Keratinocyte (primary cell): Measurements from ENCODE around the gene HOXB6. TPM values are rescaled to one million over a fixed set of nuclear protein-coding genes. Genes with fewer than 3 reads are reported as not detected.

Experiments
- DNase-seq: peaks from one replicate; pipeline ENCODE4 v3.0.0-alpha.2; 2011; ENCODE audit warnings: low read depth, missing footprints, low spot score
- FAIRE-seq: peaks from 2 replicates; lab custom pipeline; 2011; peaks lifted over from hg19 to GRCh38; lab: Jason Lieb, UNC
- H2AFZ ChIP-seq: 2 replicates; pipeline ENCODE4 v1.6.0; 2012; ENCODE audit warnings: low read length, control low read depth, inconsistent platforms; ENCODE audit not compliant: control insufficient read depth
- H3K27ac ChIP-seq: 2 replicates; pipeline ENCODE4 v1.5.1; 2011; ENCODE audit warnings: low read length; ENCODE audit not compliant: control insufficient read depth, insufficient read depth
- H3K27me3 ChIP-seq: 3 replicates; pipeline ENCODE4 v1.6.0; 2011; ENCODE audit warnings: low read length; ENCODE audit not compliant: control insufficient read depth, insufficient read depth; ENCODE audit errors: extremely low read depth
- H3K36me3 ChIP-seq, 2 experiments: 2 replicates in 1 of 2; 3 replicates in 1 of 2; pipeline ENCODE4 v1.5.1; 2011; ENCODE audit warnings: low read length in 2 of 2, mild to moderate bottlenecking in 1 of 2; ENCODE audit not compliant: control insufficient read depth in 2 of 2, insufficient read depth in 2 of 2; ENCODE audit errors: extremely low read depth in 1 of 2
- H3K4me1 ChIP-seq: 3 replicates; pipeline ENCODE4 v1.5.1; 2011; ENCODE audit warnings: low read length; ENCODE audit not compliant: control insufficient read depth, insufficient read depth; ENCODE audit errors: extremely low read depth
- H3K4me2 ChIP-seq: 3 replicates; pipeline ENCODE4 v1.6.0; 2011; ENCODE audit warnings: low read depth, low read length; ENCODE audit not compliant: control insufficient read depth, insufficient read depth; ENCODE audit errors: extremely low read depth
- H3K4me3 ChIP-seq, 3 experiments: fragments of 200-600 bp in 1 of 3; sonication (generic) in 1 of 3; 2 replicates in 2 of 3; 3 replicates in 1 of 3; pipeline ENCODE4 v1.5.1; 2011 to 2016; ENCODE audit warnings: low read length in 3 of 3, mild to moderate bottlenecking in 3 of 3, control low read depth in 2 of 3, inconsistent platforms in 1 of 3, low read depth in 1 of 3, mixed read lengths in 1 of 3, mixed run types in 1 of 3, moderate library complexity in 1 of 3; ENCODE audit not compliant: control insufficient read depth in 2 of 3, insufficient read depth in 2 of 3; ENCODE audit errors: extremely low read depth in 1 of 3
- H3K79me2 ChIP-seq: 2 replicates; pipeline ENCODE4 v1.6.0; 2012; ENCODE audit warnings: low read length; ENCODE audit not compliant: control insufficient read depth, insufficient read depth
- H3K9ac ChIP-seq: 3 replicates; pipeline ENCODE4 v1.6.0; 2011; ENCODE audit warnings: low read length; ENCODE audit not compliant: control insufficient read depth, insufficient read depth; ENCODE audit errors: extremely low read depth
- H3K9me1 ChIP-seq: 3 replicates; pipeline ENCODE4 v1.6.0; 2011; ENCODE audit warnings: low read length; ENCODE audit not compliant: control insufficient read depth, insufficient read depth; ENCODE audit errors: extremely low read depth
- H3K9me3 ChIP-seq: 2 replicates; pipeline ENCODE4 v1.5.1; 2012; ENCODE audit warnings: low read depth, low read length; ENCODE audit not compliant: control insufficient read depth
- H4K20me1 ChIP-seq: 3 replicates; pipeline ENCODE4 v1.6.0; 2011; ENCODE audit warnings: low read length; ENCODE audit not compliant: control insufficient read depth, insufficient read depth; ENCODE audit errors: extremely low read depth
- EZH2 ChIP-seq: IDR thresholded peaks from one replicate; pipeline ENCODE4 v1.6.1; 2012; ENCODE audit warnings: inconsistent platforms, mild to moderate bottlenecking, low read length, moderate library complexity
- dilution Hi-C: fragments of 300-500 bp; cut with MboI; formaldehyde crosslinking; loops from one replicate; pipeline ENCODE4 v1.7.0; 2020; ENCODE audit warnings: low sequenced_read_pairs; ENCODE audit not compliant: extremely low pct_ligation_motif_present
- polyA plus RNA-seq, 5 experiments: library from polyadenylated mRNA; depleted of rRNA in 3 of 5; stranded (reverse) in 3 of 5; stranded (forward) in 1 of 5; unstranded in 1 of 5; fragments of >200 nt; gene quantifications; 1 replicate in 1 of 5; 2 replicates in 3 of 5; 3 replicates in 1 of 5; pipeline versions ENCODE4 v1.2.1 to v1.2.3, GENCODE V29; 2011 to 2012; ENCODE audit warnings: missing spikeins in 2 of 5, low read depth in 1 of 5, low replicate concordance in 1 of 5
- TF ChIP-seq, protein P1 (sequence below), 3 experiments: IDR thresholded peaks in 1 of 3; conservative IDR thresholded peaks in 1 of 3; optimal IDR thresholded peaks in 1 of 3; 2 replicates in 2 of 3; 3 replicates in 1 of 3; pipeline versions ENCODE3 to v1.5.1; 2011; ENCODE audit warnings: low read length in 3 of 3, mild to moderate bottlenecking in 3 of 3, moderate library complexity in 2 of 3, control low read depth in 1 of 3, inconsistent platforms in 1 of 3; ENCODE audit not compliant: insufficient read depth in 2 of 3; ENCODE audit errors: extremely low read depth in 1 of 3

HOXB6 gene
- polyA plus RNA-seq, 1 donor (not counting 4 experiments of a cell fraction or from before 2014, with no cell fraction given), result 0.62 TPM

DNA sequence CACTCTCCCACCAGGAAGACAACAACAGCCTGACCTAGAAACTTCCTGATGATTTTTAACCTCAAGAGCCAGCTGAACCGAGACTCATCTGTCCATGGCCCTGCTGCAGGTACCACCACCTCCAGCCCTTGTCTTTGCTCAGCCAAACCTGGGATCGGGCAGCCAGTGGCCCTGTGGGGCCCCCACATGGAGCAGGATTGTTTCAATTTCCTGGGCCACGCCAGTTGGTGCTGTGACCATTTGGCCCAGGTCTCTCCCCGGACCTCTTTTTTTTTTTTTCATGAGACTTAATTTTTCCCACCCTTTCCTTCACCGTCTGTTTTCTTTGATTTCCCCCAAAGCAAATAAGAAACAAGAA is 51.6 kb downstream of the HOXB6 start:
- DNase-seq, result no peak
- Histone ChIP-seq H3K9me3 (no peaks in the 10 kb centered on the region), H3K4me1 (peaks cover 14% of the 10 kb centered on the region), H3K4me2 (no peak overlapping the region), H3K36me3 (peaks cover 0 to 3% of the 10 kb centered on the region in 2 experiments), H3K9ac (no peak overlapping the region), H3K4me3 (no peak overlapping the region), H3K79me2 (no peaks in the 10 kb centered on the region), H4K20me1 (no peaks in the 10 kb centered on the region), H3K27ac (no peak overlapping the region), H3K9me1 (no peaks in the 10 kb centered on the region), H2AFZ (no peak overlapping the region), H3K27me3 (peaks cover 19% of the 10 kb centered on the region)
- FAIRE-seq, result no peak
- dilution Hi-C loops, result no loop called here
- TF ChIP-seq, protein P1, sequence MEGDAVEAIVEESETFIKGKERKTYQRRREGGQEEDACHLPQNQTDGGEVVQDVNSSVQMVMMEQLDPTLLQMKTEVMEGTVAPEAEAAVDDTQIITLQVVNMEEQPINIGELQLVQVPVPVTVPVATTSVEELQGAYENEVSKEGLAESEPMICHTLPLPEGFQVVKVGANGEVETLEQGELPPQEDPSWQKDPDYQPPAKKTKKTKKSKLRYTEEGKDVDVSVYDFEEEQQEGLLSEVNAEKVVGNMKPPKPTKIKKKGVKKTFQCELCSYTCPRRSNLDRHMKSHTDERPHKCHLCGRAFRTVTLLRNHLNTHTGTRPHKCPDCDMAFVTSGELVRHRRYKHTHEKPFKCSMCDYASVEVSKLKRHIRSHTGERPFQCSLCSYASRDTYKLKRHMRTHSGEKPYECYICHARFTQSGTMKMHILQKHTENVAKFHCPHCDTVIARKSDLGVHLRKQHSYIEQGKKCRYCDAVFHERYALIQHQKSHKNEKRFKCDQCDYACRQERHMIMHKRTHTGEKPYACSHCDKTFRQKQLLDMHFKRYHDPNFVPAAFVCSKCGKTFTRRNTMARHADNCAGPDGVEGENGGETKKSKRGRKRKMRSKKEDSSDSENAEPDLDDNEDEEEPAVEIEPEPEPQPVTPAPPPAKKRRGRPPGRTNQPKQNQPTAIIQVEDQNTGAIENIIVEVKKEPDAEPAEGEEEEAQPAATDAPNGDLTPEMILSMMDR (optimal IDR thresholded peaks at IDR 0.05 in 1 of 3, IDR thresholded peaks at IDR 0.05 in 1 of 3, conservative IDR thresholded peaks at IDR 0.05 in 1 of 3; ENCODE audit: extremely low read depth in 1 of 3, insufficient read depth in 2 of 3, low read length in 3 of 3), result no peak
- no peak for TF ChIP-seq EZH2

DNA sequence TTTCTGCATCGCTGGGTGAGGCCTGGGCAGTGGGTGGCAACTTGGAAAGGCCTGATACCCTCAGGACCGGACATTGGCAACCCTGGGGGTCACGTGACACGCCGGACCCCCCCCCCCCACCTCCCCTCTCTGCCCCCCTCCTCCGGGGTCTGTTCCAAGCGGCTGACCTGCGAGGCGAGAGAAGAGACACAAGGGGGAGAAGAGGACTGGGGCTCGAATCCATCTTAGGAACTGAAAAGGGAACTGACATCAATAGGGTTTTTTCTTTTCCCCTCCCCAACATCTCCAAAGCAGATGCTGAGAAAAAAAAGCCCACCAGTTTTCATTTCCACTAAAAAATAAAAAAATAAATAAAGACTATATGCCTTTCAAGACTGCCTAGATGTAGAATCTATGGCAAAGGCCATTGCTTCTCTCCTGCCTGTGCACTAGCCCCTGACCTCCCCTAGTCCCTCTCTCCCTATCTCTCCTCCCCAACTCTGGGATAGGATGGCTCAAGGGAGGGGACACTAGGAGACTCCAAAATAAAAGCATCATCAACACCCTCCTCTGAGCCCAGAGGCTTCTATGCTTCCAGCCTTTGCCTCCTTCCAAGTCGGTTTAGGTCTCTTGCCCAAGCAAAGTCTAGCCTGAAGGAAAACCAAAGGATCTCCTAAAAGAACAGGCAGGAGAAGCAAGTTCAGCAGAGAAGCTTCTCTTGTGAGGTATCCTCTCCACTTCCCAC is 52.2 kb downstream of the HOXB6 start:
- dilution Hi-C loops, result no loop called here
- peaks cover 17% of the 10 kb centered on the region for H3K27me3 ChIP-seq

More for the DNA sequence above, 52.2 kb downstream of the HOXB6 start:
- Histone ChIP-seq H3K4me3 (no peak overlapping the region), H2AFZ (no peak overlapping the region), H3K9me1 (no peaks in the 10 kb centered on the region), H4K20me1 (no peaks in the 10 kb centered on the region), H3K27ac (no peak overlapping the region), H3K36me3 (peaks cover 0 to 3% of the 10 kb centered on the region in 2 experiments), H3K4me2 (no peak overlapping the region), H3K79me2 (no peaks in the 10 kb centered on the region), H3K4me1 (peaks cover 14% of the 10 kb centered on the region), H3K9ac (no peak overlapping the region), H3K9me3 (no peaks in the 10 kb centered on the region)
- no peak for FAIRE-seq
- TF ChIP-seq EZH2, result no peak
- TF ChIP-seq, protein P1 (optimal IDR thresholded peaks at IDR 0.05 in 1 of 3, IDR thresholded peaks at IDR 0.05 in 1 of 3, conservative IDR thresholded peaks at IDR 0.05 in 1 of 3; ENCODE audit: extremely low read depth in 1 of 3, insufficient read depth in 2 of 3, low read length in 3 of 3), result no peak
- DNase-seq, result no peak
